NB4 (cell line): Measurements from ENCODE around the gene DGKG.

Source experiments
- DNase-seq: peaks from one replicate; pipeline ENCODE4 v3.0.0; 2010; ENCODE audit warnings: low read depth
- H3K4me3 ChIP-seq: one replicate; pipeline ENCODE4 v1.5.1; 2011; ENCODE audit warnings: mild to moderate bottlenecking, low read depth, low read length, moderate library complexity
- CTCF ChIP-seq: IDR thresholded peaks from one replicate; pipeline ENCODE4 v1.5.1; 2012; ENCODE audit warnings: low read depth, low read length
- MAX ChIP-seq: IDR thresholded peaks from 2 replicates; pipeline ENCODE4 v1.6.1; 2011; ENCODE audit warnings: low read depth, low read length
- MYC ChIP-seq: IDR thresholded peaks from 2 replicates; pipeline ENCODE4 v1.6.1; 2011; ENCODE audit warnings: low read depth, low read length
- POLR2A ChIP-seq: IDR thresholded peaks from 2 replicates; pipeline ENCODE4 v1.6.1; 2011; ENCODE audit warnings: mild to moderate bottlenecking; ENCODE audit not compliant: insufficient read length; ENCODE audit errors: extremely low read depth

The DGKG gene

GRCh38 chr3:186382217-186382885, 20.3 kb upstream of the DGKG start:
- DNase-seq = no peak
- no peak overlapping the region for H3K4me3 ChIP-seq
- TF ChIP-seq POLR2A (no peak), MYC (no peak)

GRCh38 chr3:186381424-186382216, 19.6 kb upstream of the DGKG start:
- no peak for TF ChIP-seq POLR2A
- no peak for TF ChIP-seq CTCF
- TF ChIP-seq MYC = no peak
- TF ChIP-seq MAX = no peak
- DNase-seq = no peak
- no peak overlapping the region for H3K4me3 ChIP-seq

GRCh38 chr3:186380622-186381380, 18.8 kb upstream of the DGKG start:
- TF ChIP-seq POLR2A (no peak), CTCF (no peak), MAX (no peak), MYC (no peak)
- DNase-seq = no peak
- H3K4me3 ChIP-seq = no peak overlapping the region

GRCh38 chr3:186375443-186375842, 13.4 kb upstream of the DGKG start:
- TF ChIP-seq CTCF (no peak), MAX (no peak), MYC (no peak)
- H3K4me3 ChIP-seq = no peak overlapping the region
- DNase-seq = no peak

GRCh38 chr3:186374376-186374775, 12.3 kb upstream of the DGKG start:
- H3K4me3 ChIP-seq = no peak overlapping the region
- no peak for TF ChIP-seq POLR2A
- TF ChIP-seq MYC = no peak
- no peak for TF ChIP-seq CTCF
- TF ChIP-seq MAX = no peak
- DNase-seq = peak; percentile 65

GRCh38 chr3:186369217-186369616, 7.2 kb upstream of the DGKG start:
- H3K4me3 ChIP-seq = no peak overlapping the region
- TF ChIP-seq CTCF (no peak), POLR2A (no peak), MAX (no peak), MYC (no peak)
- DNase-seq = no peak
